GM12865 (cell line): ENCODE data around the gene DPP3.
"Not testable (repeated sequence)": the region's sequence is repeated elsewhere in the genome, so short reads cannot be mapped to it uniquely, and the experiment has no call there.

Experiments used
- DNase-seq: peaks from one replicate; pipeline ENCODE4 v3.0.0; 2010; ENCODE audit warnings: low read depth
- H3K4me3 ChIP-seq: 2 replicates; pipeline ENCODE4 v1.5.1; 2011; ENCODE audit warnings: mild to moderate bottlenecking, low read depth, low read length, control low read depth
- CTCF ChIP-seq: IDR thresholded peaks from 2 replicates; pipeline ENCODE4 v1.5.1; 2011; ENCODE audit warnings: low read length, control low read depth, low read depth, inconsistent platforms; ENCODE audit not compliant: insufficient read depth; ENCODE audit errors: missing control alignments

DPP3 gene

GRCh38 chr11:66531841-66532240 lies 51.6 kb downstream of the DPP3 start:
- TF ChIP-seq CTCF: no peak
- DNase-seq: no peak
- H3K4me3 ChIP-seq: no peak overlapping the region

- no peak for DNase-seq
- TF ChIP-seq CTCF: no peak
- no peak overlapping the region for H3K4me3 ChIP-seq
Observed at GRCh38 chr11:66532784-66533183, 52.5 kb downstream of the DPP3 start.

- TF ChIP-seq CTCF: no peak
- H3K4me3 ChIP-seq: no peak overlapping the region
- no peak for DNase-seq
Observed at GRCh38 chr11:66539170-66539869, 59.1 kb downstream of the DPP3 start.

- no peak for DNase-seq
- no peak for TF ChIP-seq CTCF
- H3K4me3 ChIP-seq: no peak overlapping the region
Observed at GRCh38 chr11:66539870-66540213, 59.6 kb downstream of the DPP3 start.

GRCh38 chr11:66540598-66540997 lies 60.4 kb downstream of the DPP3 start:
- DNase-seq, H3K4me3 ChIP-seq: not testable (repeated sequence)

- TF ChIP-seq CTCF: no peak
- no peak for DNase-seq
- H3K4me3 ChIP-seq: no peak overlapping the region
Observed at GRCh38 chr11:66541892-66542291, 61.7 kb downstream of the DPP3 start.

- TF ChIP-seq CTCF: no peak
- DNase-seq: no peak
Observed at GRCh38 chr11:66542362-66542761, 62.1 kb downstream of the DPP3 start.

More at GRCh38 chr11:66542362-66542761, 62.1 kb downstream of the DPP3 start:
- no peak overlapping the region for H3K4me3 ChIP-seq
